CD14-positive monocyte (primary cell): ENCODE measurements around the gene SRSF7. TPM values are rescaled to one million over a fixed set of nuclear protein-coding genes. Genes with fewer than 3 reads are reported as not detected.

ENCODE experiments used
- DNase-seq, 3 donors: peaks; one replicate each; pipeline ENCODE4 v3.0.0-alpha.2; 2011 to 2022
- H2AFZ ChIP-seq: 2 replicates; pipeline ENCODE4 v1.6.0; 2012; ENCODE audit warnings: mild to moderate bottlenecking, low read depth, low read length, inconsistent platforms; ENCODE audit not compliant: insufficient read depth, poor library complexity, severe bottlenecking
- H3K27ac ChIP-seq, 2 donors: 1 replicate in 1 of 2; 2 replicates in 1 of 2; pipeline ENCODE4 v1.5.1; 2012 to 2013; ENCODE audit warnings: low read length in 2 of 2, control low read depth in 1 of 2, inconsistent platforms in 1 of 2, low read depth in 1 of 2, mild to moderate bottlenecking in 1 of 2
- H3K27me3 ChIP-seq, 2 donors: one replicate each; pipeline versions ENCODE4 v1.6.0 to v1.6.1; 2011 to 2013; ENCODE audit warnings: low read length in 2 of 2; ENCODE audit not compliant: control insufficient read depth in 2 of 2, insufficient read depth in 2 of 2
- H3K36me3 ChIP-seq, 2 donors: replicated peaks in 1 of 2; 1 replicate in 1 of 2; 2 replicates in 1 of 2; pipeline versions ENCODE4 v1.5.1 to v1.6.1; 2012 to 2013; ENCODE audit warnings: low read length in 2 of 2, control low read depth in 1 of 2, inconsistent platforms in 1 of 2, mild to moderate bottlenecking in 1 of 2; ENCODE audit not compliant: insufficient read depth in 2 of 2, control insufficient read depth in 1 of 2
- H3K4me1 ChIP-seq, 2 donors: 1 replicate in 1 of 2; 2 replicates in 1 of 2; pipeline versions ENCODE4 v1.5.1 to v1.6.1; 2012 to 2013; ENCODE audit warnings: low read length in 2 of 2, control low read depth in 1 of 2, inconsistent platforms in 1 of 2, mild to moderate bottlenecking in 1 of 2, moderate library complexity in 1 of 2; ENCODE audit not compliant: insufficient read depth in 2 of 2, control insufficient read depth in 1 of 2
- H3K4me2 ChIP-seq: replicated peaks from 2 replicates; pipeline ENCODE3; 2012; ENCODE audit warnings: low read length, moderate library complexity, mild to moderate bottlenecking; ENCODE audit not compliant: poor library complexity, severe bottlenecking; ENCODE audit errors: extremely low read depth
- H3K4me3 ChIP-seq, 3 experiments: fragments of 200-600 bp in 1 of 3; sonication (generic) in 1 of 3; replicated peaks in 1 of 3; 1 replicate in 2 of 3; 2 replicates in 1 of 3; pipeline ENCODE4 v1.5.1; 2011 to 2013; ENCODE audit warnings: low read length in 3 of 3, mild to moderate bottlenecking in 3 of 3, control low read depth in 2 of 3, low read depth in 2 of 3, inconsistent platforms in 1 of 3, moderate library complexity in 1 of 3
- H3K79me2 ChIP-seq: 2 replicates; pipeline ENCODE4 v1.6.0; 2012; ENCODE audit warnings: mild to moderate bottlenecking, control low read depth, inconsistent platforms, low read length, moderate library complexity; ENCODE audit not compliant: insufficient read depth
- H3K9ac ChIP-seq: 2 replicates; pipeline ENCODE4 v1.6.0; 2017; ENCODE audit warnings: low read length, mild to moderate bottlenecking; ENCODE audit not compliant: insufficient read depth, poor library complexity, severe bottlenecking
- H3K9me3 ChIP-seq, 2 donors: replicated peaks in 1 of 2; 1 replicate in 1 of 2; 2 replicates in 1 of 2; pipeline versions ENCODE4 v1.5.1 to v1.6.1; 2012 to 2013; ENCODE audit warnings: low read length in 2 of 2, control low read depth in 1 of 2; ENCODE audit not compliant: control insufficient read depth in 1 of 2, insufficient read depth in 1 of 2
- H4K20me1 ChIP-seq: 2 replicates; pipeline ENCODE4 v1.6.0; 2012; ENCODE audit warnings: mild to moderate bottlenecking, low read length, control low read depth, moderate library complexity; ENCODE audit not compliant: insufficient read depth
- H3K27ac Mint-ChIP-seq, 7 donors: one replicate each; pipeline ENCODE4 v1.8.0; 2020; ENCODE audit warnings: mild to moderate bottlenecking in 7 of 7, mixed read lengths in 7 of 7, moderate library complexity in 6 of 7, inconsistent platforms in 2 of 7
- H3K27me3 Mint-ChIP-seq, 3 donors: one replicate each; pipeline ENCODE4 v1.8.0; 2021 to 2022; ENCODE audit warnings: low read depth in 3 of 3, mild to moderate bottlenecking in 3 of 3, mixed read lengths in 3 of 3, moderate library complexity in 3 of 3, inconsistent platforms in 1 of 3
- H3K36me3 Mint-ChIP-seq, 2 donors: one replicate each; pipeline ENCODE4 v1.8.0; 2020; ENCODE audit warnings: mixed read lengths in 2 of 2, inconsistent platforms in 1 of 2, mild to moderate bottlenecking in 1 of 2
- H3K4me1 Mint-ChIP-seq: one replicate; pipeline ENCODE4 v1.8.0; 2020; ENCODE audit warnings: mild to moderate bottlenecking, mixed read lengths
- H3K4me3 Mint-ChIP-seq, 2 donors: one replicate each; pipeline ENCODE4 v1.8.0; 2020; ENCODE audit warnings: mild to moderate bottlenecking in 2 of 2, mixed read lengths in 2 of 2, moderate library complexity in 1 of 2
- H3K9me3 Mint-ChIP-seq, 7 donors: one replicate each; pipeline ENCODE4 v1.8.0; 2020 to 2022; ENCODE audit warnings: mixed read lengths in 7 of 7, mild to moderate bottlenecking in 6 of 7, moderate library complexity in 6 of 7, inconsistent platforms in 2 of 7
- WGBS: methylation state at CpG from one replicate; pipeline ENCODE4 v1.1.5; 2013; ENCODE audit warnings: missing lambda C conversion rate; ENCODE audit not compliant: insufficient coverage; 5-methylcytosine and 5-hydroxymethylcytosine counted together
- intact Hi-C, 2 donors: fragments of 100-400 bp; cut with micrococcal nuclease; formaldehyde crosslinking; loops; one replicate each; pipeline versions ENCODE4 v1.15.0 to v1.15.1; 2023
- polyA plus RNA-seq, 3 donors: library from polyadenylated mRNA; depleted of rRNA in 1 of 3; unstranded in 2 of 3; stranded (reverse) in 1 of 3; fragments of 300-500 nt in 2 of 3; fragments of >200 nt in 1 of 3; fragmentation: Illumina TruSeq in 2 of 3; gene quantifications; 1 replicate in 2 of 3; 2 replicates in 1 of 3; pipeline ENCODE4 v1.2.3, GENCODE V29; 2012 to 2021
- TF ChIP-seq, protein P1 (sequence below): fragments of 200-600 bp; IDR thresholded peaks from one replicate; pipeline ENCODE4 v1.8.0; 2022; ENCODE audit warnings: antibody characterized with exemption, mild to moderate bottlenecking

The SRSF7 gene
- polyA plus RNA-seq, 3 donors, result 226 to 299 (median 246) TPM

DNA sequence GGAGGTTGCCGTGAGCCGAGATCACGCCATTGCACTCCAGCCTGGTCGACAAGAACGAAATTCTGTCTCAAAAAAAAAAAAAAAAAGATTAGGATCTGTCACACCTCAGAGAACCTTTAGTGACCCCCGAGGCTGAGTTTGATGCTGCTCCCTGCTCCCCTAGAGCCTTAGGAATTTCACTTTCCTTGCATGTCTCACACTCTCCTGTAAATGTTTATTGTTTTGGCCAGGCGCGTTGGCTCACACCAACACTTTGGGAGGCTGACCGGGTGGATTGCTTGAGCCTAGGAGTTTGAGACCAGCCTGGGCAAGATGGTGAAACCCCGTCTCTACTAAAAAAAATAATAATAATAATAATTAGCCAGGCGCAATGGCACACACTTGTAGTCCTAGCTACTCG, 31.5 kb downstream of the SRSF7 start:
- Histone ChIP-seq H3K4me3 (no peak overlapping the region), H3K36me3 (no peaks in the 10 kb centered on the region), H3K27ac (no peak overlapping the region), H3K27me3 (no peaks in the 10 kb centered on the region), H3K9ac (no peak overlapping the region), H3K79me2 (no peaks in the 10 kb centered on the region), H2AFZ (no peak overlapping the region), H3K9me3 (peaks cover 0 to 3% of the 10 kb centered on the region in 2 donors), H3K4me1 (peaks cover 27 to 37% of the 10 kb centered on the region in 2 donors), H4K20me1 (no peaks in the 10 kb centered on the region), H3K4me2 (no peak overlapping the region)
- no peak overlapping the region for H3K27ac Mint-ChIP-seq
- peaks cover 47% of the 10 kb centered on the region for H3K4me1 Mint-ChIP-seq
- intact Hi-C loops, result no loop called here
- H3K9me3 Mint-ChIP-seq, result peaks cover 0 to 8% (median 7%) of the 10 kb centered on the region in 7 donors
- TF ChIP-seq, protein P1, sequence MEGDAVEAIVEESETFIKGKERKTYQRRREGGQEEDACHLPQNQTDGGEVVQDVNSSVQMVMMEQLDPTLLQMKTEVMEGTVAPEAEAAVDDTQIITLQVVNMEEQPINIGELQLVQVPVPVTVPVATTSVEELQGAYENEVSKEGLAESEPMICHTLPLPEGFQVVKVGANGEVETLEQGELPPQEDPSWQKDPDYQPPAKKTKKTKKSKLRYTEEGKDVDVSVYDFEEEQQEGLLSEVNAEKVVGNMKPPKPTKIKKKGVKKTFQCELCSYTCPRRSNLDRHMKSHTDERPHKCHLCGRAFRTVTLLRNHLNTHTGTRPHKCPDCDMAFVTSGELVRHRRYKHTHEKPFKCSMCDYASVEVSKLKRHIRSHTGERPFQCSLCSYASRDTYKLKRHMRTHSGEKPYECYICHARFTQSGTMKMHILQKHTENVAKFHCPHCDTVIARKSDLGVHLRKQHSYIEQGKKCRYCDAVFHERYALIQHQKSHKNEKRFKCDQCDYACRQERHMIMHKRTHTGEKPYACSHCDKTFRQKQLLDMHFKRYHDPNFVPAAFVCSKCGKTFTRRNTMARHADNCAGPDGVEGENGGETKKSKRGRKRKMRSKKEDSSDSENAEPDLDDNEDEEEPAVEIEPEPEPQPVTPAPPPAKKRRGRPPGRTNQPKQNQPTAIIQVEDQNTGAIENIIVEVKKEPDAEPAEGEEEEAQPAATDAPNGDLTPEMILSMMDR, result no peak
- 90% methylated on average over 4 of the region's 12 CpGs for WGBS
- no peak for DNase-seq
- H3K27me3 Mint-ChIP-seq, result peaks cover 0 to 5% (median 0%) of the 10 kb centered on the region in 3 donors
- peaks cover 20 to 22% of the 10 kb centered on the region in 2 donors for H3K36me3 Mint-ChIP-seq
- no peak overlapping the region for H3K4me3 Mint-ChIP-seq

- H3K27me3 Mint-ChIP-seq, result peaks cover 0 to 5% (median 0%) of the 10 kb centered on the region in 3 donors
- Histone ChIP-seq H3K4me3 (no peak overlapping the region), H3K4me2 (no peak overlapping the region), H3K9me3 (peaks cover 0 to 3% of the 10 kb centered on the region in 2 donors), H3K4me1 (peaks cover 27 to 37% of the 10 kb centered on the region in 2 donors), H3K27ac (no peak overlapping the region), H2AFZ (no peak overlapping the region), H3K36me3 (no peaks in the 10 kb centered on the region), H3K79me2 (no peaks in the 10 kb centered on the region), H3K9ac (no peak overlapping the region), H3K27me3 (no peaks in the 10 kb centered on the region), H4K20me1 (no peaks in the 10 kb centered on the region)
- H3K4me3 Mint-ChIP-seq, result no peak overlapping the region
- H3K9me3 Mint-ChIP-seq, result peaks cover 0 to 8% (median 7%) of the 10 kb centered on the region in 7 donors
- TF ChIP-seq, protein P1, result no peak
- WGBS, result no CpG with 5 or more reads among the region's 4 CpGs
- peaks cover 47% of the 10 kb centered on the region for H3K4me1 Mint-ChIP-seq
- intact Hi-C loops, result no loop called here
- peak overlapping the region in 1 of 7 donors; percentile 61 for H3K27ac Mint-ChIP-seq
- DNase-seq, result no peak
- H3K36me3 Mint-ChIP-seq, result peaks cover 16 to 18% of the 10 kb centered on the region in 2 donors
Measured at GRCh38 chr2:38718601-38719000, 32.6 kb downstream of the SRSF7 start.
